Mesenteric fat pad (tissue), 1 donor: ENCODE measurements around the gene ZNF681. TPM values are rescaled to one million over a fixed set of nuclear protein-coding genes. Genes with fewer than 3 reads are reported as not detected.
"Not testable (repeated sequence)": the region's sequence is repeated elsewhere in the genome, so short reads cannot be mapped to it uniquely, and the experiment has no call there.

Experiments
- DNase-seq: peaks from one replicate; pipeline ENCODE4 v3.0.0-alpha.2; 2020; ENCODE audit warnings: low spot score
- long read RNA-seq: library from polyadenylated mRNA; unstranded; transcript quantifications from one replicate; pipeline ENCODE4 v2.0.0, GENCODE V29; 2020
- total RNA-seq: library from RNA; stranded (reverse); fragmentation: NEBNext Ultra II Directional; extraction: Animal tissue kit (Norgen Biotek cat#: 25700); gene quantifications from one replicate; pipeline ENCODE4 v1.2.1, GENCODE V29; 2021
- donor health status: DM: yes; HTN: yes; CAD: no.

The ZNF681 gene
- 0.96 TPM for total RNA-seq
- long read RNA-seq, result 0 reads

DNA sequence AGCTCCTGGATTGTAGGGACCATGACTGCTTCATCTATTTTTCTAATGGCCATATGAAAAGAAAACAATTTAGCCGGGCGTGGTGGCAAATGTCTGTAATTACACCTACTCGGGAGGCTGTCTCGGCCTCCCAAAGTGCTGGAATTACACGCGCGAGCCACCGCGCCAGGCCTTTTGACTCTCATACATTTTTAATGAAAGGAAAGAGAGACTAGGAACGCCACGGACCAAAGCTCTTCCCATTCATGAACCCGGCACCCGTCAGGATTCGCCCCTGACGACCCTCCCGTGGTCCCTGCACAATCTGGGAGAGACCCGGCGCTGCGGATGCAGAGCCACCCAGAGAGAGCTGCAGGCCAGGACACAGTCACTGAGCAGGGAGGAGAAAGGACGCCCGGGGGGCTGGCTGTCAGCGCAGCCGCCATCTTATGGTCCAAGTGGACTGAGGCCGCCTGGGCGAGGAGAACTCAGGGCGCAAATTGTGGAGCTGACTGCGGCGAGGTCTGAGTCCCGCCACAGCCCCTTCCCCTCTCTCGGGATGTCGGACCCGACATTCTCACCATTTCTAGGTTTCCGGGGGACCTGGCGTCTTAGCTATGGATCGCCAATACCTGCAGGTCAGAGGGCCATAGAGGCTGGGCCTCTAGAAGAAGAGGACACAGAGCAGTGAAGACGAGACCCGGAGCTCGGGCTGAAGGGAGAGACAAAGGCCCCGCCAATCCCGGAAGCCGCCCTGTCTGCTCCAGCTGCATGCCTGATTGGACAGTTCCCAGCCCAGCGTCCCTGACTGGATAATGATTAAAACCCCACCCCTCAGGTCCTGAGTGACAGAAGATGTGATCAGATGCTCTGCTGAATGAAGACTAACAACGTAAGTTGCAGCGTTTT is at the start of gene ZNF681:
ZNF681 (minus strand) TSS at position 705 of the 888 bp plus-strand sequence; CDS start at position 563, 142 bp downstream.
- DNase-seq, result peak; percentile 91

- DNase-seq, result no peak
These were observed 46.0 kb upstream of the ZNF681 start for GRCh38 chr19:23804676-23805075.

DNA sequence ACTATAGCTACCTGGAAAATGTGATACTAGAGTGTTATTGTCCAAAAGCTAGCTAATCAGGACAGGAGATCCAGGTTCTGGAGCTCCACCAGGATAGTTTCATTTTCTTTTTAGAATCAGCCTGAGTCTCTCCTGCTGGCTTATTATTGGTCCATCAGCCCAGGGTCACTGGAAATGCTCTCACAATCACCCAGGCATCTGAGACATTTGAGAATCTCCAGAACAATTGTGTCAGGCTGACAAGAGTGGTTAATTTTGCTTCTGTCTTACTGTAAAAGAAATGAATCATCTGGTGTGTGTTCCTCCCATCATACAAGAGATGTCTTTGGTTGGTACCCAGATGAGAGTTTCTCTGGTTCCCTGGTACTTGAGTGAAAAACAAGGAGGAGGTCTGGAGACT is 43.6 kb upstream of the ZNF681 start:
- no peak for DNase-seq

GRCh38 chr19:23801803-23802202 is 43.1 kb upstream of the ZNF681 start:
- no peak for DNase-seq

GRCh38 chr19:23800868-23801267 is 42.2 kb upstream of the ZNF681 start:
- no peak for DNase-seq

GRCh38 chr19:23800271-23800670 is 41.6 kb upstream of the ZNF681 start:
- no peak for DNase-seq

DNA sequence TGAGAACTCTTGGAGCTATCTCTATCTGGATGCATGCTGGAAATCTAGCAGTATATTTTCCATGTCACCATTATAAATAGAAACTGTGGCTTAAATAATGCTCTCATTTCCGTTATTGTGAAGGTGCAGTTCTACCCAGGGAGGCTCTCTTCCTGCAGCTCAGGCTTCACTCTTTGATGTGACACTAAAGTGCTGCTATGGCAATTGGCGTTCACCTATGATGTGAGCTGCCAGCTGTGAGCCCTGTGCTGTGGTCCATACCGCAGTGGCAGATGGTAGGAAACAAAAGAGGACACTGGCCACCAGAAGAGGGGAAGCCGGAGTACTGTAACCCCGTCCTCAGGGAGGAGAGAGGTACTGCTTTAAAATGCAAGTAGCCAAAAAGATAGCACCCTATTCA is 40.6 kb upstream of the ZNF681 start:
- no peak for DNase-seq

- no peak for DNase-seq
These were observed 36.8 kb upstream of the ZNF681 start for GRCh38 chr19:23795462-23795861.

- no peak for DNase-seq
These were observed 34.1 kb upstream of the ZNF681 start for GRCh38 chr19:23792784-23793183.

DNA sequence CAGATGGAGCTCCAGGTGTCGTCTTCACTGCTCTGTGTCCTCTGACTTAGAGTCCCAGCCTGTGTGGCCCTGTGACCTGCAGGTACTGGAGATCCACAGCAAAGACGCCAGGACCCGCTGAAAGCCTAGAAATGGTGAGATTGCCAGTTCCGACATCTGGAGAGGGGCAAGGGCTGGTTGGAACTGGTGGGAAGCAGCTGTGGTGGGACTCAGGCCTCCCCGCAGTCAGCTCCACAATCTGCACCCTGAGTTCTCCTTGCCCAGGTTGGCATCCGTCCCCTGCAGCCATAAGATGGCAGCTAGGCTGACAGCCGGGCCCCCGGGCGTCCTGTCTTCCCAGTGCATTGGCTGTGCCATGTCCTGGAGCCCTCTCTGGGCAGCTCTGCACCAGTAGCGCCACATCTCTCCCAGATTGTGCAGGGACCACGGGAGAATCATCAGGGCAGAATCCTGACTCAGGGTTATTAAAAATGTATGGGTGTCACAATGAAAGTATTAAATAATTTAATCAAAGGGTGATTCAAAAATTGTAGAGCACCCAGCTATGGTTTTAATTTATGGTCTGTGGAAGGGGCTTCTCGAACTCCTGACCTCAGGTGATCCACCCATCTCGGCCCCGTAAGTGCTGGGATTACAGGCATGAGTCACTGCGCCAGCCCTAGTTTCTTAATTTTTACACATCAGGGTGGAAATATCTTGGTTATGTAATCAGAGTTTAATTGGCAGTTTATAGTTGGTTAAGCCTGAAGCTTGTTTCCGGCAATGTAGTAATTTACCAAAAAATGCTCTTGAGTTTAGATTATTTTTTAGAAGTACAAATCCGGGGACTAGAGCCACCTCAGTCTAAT is 32.2 kb upstream of the ZNF681 start:
- no peak for DNase-seq

GRCh38 chr19:23789246-23789645 is 30.6 kb upstream of the ZNF681 start:
- no peak for DNase-seq

- DNase-seq, result no peak
These were observed 29.7 kb upstream of the ZNF681 start for GRCh38 chr19:23788411-23788810.

DNA sequence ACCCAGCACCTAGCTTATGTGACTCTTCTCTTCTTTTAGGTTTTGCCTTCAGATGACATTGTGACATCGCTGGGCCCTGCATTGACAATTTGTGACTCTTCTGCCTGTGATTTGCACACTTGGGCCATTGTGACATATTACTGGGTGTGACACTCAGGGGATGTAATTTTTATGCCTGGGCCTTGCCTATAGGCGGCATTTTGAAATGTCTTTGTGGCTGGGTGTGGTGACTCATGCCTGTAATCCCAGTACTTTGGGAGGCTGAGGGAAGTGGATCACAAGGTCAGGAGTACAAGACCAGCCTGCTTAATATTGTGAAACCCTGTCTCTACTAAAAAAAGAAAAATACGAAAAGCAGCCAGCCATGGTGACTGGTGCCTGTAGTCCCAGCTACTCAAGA is 28.4 kb upstream of the ZNF681 start:
- DNase-seq, result no peak

DNA sequence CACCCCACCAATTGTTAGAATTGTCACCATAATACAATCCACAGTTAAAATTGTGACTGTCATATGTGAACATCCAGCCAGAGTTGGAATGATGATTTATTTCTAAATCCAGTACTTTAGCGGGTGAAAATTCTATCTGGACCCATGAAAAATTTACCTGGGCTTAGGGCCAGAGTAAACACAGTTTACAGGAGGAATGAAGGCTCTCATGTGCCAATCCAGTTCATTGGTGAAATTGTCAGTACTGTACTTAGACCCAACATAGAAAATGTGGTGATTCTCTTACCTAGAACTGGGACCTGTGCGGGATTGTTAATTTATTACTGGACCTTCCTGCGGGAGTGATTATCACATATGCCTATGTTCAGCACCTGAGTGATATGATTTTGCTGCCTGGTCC is 27.3 kb upstream of the ZNF681 start:
- DNase-seq, result no peak

GRCh38 chr19:23784274-23784673 is 25.6 kb upstream of the ZNF681 start:
- DNase-seq, result no peak

DNA sequence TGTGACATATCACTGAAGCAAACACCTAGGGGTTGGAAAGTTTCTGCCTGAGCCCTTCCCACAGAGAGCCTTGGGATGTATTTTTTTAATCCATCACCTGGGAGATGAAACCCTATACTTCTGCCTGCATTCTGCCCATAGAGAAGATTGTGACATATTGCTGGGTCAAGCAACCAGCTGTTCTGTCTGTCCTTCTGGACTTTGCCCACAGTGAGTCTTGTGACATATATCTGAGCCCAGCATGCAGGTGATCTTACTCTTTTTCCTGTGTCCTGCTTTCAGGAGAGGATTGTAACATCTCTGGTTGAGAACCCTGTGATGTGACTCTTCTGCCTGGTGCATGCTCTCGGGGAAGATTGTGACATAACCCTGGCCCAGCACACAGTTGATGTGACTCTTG is 24.9 kb upstream of the ZNF681 start:
- no peak for DNase-seq

- DNase-seq, result no peak
These were observed 21.0 kb upstream of the ZNF681 start for GRCh38 chr19:23779645-23780044.

DNA sequence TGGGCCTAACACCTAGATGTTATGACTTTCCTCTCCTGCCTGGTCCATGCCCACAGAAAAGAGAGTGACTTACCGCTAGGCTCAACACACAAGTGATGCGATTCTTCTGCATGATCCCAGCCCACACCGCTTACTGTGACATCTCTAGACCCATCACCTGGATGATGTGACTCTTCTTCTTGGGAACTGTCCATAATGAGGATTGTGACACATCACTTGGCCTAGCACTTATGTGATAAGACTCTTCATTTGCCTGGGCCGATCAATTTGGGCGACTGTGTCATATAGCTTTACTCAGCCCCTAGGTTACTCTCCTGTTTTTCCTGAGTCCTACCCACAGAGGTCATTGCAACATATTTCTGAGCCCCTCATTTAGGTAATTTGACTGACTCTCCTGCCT is 19.9 kb upstream of the ZNF681 start:
- DNase-seq, result no peak

DNA sequence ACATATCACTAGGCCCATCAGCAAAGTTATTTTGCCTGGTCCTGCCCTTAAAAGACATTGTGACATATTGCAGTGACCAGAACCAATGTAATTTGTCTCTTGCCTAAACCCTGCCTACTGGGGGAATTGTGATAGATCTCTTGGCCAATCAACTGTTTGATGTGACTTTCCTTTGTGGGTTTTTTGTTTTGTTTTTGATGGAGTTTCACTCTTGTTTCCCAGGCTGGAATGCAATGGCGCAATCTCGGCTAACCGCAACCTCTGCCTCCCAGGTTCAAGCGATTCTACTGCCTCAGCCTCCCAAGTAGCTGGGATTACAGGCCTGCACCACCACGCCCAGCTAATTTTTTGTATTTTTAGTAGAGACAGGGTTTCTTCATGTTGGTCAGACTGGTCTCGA is 19.3 kb upstream of the ZNF681 start:
- not testable (repeated sequence) for DNase-seq

DNA sequence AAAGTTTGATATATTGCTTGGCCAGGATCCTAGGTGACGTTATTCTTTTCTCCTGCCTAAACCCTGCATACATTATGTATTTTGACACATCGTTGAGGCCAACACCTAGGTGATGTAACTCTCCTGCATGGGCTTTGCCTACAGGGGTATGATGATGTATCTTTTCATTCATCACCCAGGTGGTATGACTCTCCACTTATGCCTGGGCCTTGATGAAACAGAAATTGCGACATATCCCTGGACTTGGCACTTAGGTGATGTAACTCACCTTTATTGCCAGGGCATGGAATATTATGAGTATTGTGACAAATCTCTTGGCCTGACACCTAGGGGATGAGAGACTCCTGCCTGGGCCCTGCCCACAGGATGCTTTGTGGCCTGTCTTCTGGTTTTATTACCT is 18.5 kb upstream of the ZNF681 start:
- no peak for DNase-seq

DNA sequence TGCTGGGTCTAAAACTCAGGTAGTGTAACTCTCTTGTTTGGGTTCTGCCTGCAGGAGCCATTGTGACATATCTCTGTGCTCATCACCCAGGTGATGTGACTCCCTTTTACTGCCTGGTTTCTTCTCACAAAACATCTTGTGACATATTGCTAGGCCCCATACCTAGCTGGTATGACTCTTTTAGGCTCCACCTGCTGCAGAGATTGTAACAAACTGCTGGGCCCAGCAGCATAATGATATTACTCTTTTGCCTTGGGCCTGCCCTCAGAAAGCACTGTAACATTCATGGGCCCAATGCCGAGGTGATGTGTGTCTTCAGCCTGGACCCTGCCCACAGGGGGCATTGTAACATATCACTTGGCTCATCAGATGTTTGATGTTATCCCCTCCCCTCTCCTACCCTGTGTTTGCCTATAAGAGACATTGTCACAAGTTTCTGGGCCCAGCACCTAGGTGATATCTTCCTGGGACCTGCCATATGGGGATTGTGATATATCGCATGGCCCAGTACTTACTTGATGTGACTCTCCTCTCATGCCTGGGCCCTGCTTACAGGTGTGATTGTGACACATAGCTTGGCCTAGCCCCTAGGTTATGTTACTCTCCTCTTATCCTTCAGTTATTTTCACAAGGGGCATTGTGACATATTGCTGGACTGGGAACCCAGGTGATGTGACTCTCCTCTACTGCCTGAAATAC is 18.0 kb upstream of the ZNF681 start:
- peak; percentile 14 for DNase-seq

DNA sequence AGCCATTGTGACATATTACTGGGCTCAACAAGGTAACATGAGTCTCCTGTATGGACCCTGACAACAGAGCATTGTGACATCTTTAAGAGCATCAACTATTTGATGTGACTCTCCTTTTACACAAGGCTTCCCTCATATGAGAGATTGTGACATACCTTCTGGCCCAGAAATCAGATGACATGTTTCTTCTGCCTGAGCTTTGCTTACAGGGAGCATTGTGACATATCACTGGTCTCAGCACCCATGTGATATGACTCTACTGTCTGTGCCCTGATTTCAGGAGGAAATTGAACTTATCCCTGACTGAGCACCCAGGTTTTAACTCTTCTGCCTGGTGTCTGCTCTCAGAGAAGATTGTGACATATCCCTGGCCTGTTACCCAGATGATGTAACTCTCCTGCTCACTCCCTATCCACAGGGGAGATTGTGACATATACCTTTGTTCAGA is 15.9 kb upstream of the ZNF681 start:
- DNase-seq, result no peak
